ENCODE results near the gene ATG12.
"Not testable (repeated sequence)": the region's sequence is repeated elsewhere in the genome, so short reads cannot be mapped to it uniquely, and the experiment has no call there.

The ATG12 gene

DNA sequence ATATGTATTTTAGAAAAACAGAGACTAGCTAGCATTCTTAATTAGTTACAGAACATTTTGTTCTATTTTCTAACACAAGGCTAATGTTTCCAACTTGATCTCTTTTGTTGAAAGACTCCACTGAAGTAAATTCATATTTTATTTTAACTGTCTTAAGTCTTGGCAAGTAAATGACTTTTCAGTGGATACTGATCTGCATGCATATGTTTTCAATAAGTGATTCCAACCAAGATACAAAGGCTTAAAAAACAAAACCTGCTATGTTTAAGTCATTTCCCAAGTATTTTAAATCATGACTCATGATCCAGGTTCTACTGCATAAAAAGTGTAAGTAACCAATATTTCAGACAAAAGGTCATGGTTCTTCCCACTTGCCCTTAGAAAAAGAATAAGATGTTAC is 30.6 kb downstream of the ATG12 start:
- FAIRE-seq: no peak
- no peak for DNase-seq (ENCODE audit: insufficient read length, low spot score)

DNA sequence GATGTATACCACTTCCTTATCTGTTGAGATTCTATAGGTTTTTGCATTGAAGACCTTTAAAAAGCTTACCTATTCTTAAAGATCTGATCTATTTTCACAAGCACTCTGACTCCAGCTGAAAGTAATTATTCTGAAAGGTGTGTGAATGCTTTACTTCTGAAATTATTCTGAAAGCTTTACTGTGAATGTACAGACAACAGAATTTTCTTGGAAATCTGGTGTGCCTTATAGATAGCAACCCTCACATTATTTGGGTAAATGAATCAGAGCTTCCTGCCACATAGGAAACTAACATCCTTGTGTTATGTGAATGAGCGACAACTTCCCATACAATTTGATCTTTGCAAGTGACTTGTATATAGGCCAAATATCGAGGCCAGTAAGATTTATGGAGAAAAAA is 31.4 kb downstream of the ATG12 start:
- no peak for DNase-seq (ENCODE audit: insufficient read length, low spot score)
- no peak for FAIRE-seq

DNA sequence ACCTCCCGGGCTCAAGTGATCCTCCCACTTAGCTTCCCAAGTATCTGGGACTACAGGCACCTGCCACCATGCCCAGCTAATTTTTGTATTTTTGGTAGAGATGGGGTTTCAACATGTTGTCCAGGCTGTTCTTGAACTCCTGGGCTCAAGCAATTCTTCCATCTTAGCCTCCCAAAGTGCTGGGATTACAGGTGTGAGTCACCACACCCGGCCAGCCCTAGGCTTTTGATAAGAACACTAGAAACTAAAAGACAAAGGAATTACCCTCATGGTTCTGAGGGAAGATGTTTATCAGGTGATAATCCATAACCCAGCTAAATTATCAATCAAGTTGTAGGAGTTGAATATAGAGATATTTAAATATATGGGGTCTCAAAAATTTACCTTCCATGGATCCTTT is 33.3 kb downstream of the ATG12 start:
- FAIRE-seq; DNase-seq (ENCODE audit: insufficient read length, low spot score): not testable (repeated sequence)

DNA sequence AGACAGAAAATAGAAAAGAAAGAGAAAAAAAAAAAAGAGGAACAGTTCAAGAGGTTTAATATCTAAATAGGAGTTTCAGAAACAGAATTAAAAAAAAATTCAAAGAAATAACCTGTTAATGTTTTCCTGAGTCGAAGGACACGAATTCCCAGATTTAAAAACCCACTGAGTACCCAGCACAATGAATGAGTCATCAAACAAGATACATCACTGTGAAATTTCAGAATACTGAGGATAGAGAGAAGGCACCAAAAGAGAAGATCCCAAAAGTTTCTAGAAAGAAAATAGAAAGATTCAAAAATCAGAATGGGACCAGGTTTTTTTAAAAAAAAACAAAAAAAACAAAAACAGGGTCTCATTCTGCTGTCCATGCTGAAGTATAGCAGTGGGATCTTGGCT is 33.7 kb downstream of the ATG12 start:
- DNase-seq (ENCODE audit: insufficient read length, low spot score): no peak
- FAIRE-seq: no peak

DNA sequence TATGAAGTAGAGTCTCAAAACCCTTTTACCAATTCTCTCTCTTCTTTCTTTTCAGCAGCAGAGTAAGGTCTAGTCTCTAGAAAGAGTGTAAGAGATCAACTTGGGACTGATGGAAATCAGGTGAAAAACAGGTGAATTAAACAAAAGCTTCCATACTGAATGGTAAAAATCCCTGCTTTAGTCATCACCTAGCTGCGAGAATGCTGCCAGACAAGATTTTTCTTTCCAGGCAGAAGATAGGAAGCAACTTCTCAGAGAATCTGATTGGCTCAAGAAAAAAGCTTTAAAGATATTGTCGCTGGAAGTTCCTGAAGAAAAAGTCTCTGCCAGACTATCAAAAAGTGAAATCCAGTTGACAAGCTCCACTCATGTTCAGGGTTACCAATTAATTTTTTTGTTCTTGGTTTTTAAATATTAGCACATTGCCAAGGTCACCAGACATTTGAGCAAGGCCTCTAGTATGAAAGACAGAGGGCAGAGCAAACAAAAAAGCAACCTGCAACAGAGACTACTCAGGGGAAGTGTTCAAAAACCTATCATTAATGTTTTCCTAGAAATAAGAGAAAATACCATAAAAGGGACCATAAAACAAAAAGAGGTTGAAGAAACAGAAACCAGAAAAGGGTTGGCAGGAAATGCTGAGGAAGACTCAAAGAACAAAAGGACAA is 34.2 kb downstream of the ATG12 start:
- DNase-seq (ENCODE audit: insufficient read length, low spot score): no peak
- no peak for FAIRE-seq

DNA sequence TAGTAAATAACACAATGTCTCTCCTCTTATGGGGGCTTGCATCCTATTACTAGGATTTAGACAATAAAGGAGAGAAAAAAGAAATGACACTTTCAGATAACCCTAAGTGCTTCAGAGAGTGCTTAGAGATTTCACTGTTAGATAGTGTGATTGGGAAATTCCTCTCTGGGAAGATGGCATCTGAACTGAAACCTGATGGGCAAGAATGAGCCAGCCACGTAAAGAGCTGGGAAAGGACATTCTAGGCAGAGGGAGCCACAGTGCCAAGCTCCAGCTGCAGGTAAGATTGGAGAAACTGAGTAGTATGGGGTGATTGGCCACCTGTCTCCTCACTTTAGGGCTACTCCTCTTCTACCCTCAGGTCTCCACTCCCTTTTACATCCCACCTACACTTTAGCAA is 39.4 kb downstream of the ATG12 start:
- DNase-seq (ENCODE audit: insufficient read length, low spot score) (no peak), FAIRE-seq (no peak)

DNA sequence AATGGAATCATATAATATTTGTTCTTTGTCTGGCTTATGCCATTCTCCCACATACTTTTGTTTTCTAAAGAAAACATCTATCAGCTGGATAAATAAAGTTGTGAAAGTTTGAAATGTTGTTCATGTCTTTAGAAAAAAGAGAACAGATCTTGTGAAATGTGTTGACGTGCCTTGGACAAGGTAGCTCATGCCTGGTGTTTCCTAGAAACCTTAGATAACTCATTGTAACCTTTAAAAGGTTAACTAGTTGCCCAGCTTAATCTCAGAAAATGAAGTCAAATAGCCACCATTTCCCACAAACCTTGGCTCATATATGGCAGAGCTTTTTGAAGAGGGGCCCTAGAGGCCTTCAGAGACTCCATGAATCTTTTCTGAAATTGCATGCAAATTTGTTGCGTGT is 40.2 kb downstream of the ATG12 start:
- FAIRE-seq: no peak
- DNase-seq (ENCODE audit: insufficient read length, low spot score): no peak

DNA sequence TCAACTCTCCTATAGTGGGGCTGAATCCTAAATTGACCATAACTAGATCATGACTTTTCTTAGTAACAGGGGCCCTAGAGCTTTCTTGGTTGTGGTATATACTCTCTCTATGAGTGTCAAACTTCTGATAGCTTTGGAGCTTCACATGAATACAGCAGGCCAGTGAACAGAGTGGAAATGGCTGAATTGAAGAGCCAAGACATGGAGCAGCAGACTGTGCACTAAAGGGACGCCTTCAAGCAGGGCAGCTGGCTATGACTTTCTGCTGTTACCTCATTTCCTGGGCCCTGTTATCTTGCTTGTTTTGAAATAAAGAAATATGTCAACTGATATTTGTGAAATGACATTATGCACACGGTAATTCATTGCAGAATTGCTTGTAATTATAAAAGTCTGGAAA is 41.3 kb downstream of the ATG12 start:
- FAIRE-seq: no peak

DNA sequence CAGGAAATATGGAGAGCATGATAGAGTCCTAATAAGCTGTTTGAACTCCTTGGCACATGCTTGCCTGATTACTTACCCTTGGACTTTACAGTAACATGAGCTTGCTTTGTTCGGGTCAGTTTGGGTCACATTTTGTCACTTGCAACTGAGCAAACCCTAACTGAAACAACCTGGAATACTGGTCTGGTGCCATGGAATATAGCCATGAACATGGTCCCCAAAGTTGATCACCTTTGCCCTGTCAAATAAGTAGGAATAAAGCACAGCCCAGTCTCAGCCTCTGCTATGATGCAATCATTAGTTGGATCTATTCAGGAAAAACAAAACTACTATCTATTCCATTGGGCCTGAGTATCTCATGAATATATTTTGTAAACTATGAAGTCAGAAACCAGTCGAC is 43.1 kb downstream of the ATG12 start:
- no peak for FAIRE-seq
- no peak for DNase-seq (ENCODE audit: insufficient read length, low spot score)

More for the DNA sequence above, 41.3 kb downstream of the ATG12 start:
- no peak for DNase-seq (ENCODE audit: insufficient read length, low spot score)

DNA sequence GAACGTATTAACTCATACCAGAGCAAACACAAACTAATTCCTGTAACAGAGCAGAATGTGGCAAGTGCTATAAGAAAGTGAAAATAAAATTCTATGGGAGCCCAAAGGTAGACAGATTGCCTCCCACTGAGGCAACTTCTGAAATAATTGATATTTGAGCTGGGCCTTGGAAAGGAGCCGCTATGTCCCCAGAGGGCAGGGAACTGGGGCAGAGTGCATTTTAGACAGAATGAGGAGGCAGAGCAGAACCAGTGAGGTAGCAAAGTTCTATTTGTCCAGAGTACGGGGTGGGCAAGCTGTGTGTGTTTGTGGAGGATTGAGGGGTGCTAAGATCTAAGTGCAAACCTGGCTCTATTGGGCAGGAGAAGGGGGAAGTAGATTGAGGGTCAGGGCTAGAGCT is 44.7 kb downstream of the ATG12 start:
- no peak for FAIRE-seq
- DNase-seq (ENCODE audit: insufficient read length, low spot score): no peak

DNA sequence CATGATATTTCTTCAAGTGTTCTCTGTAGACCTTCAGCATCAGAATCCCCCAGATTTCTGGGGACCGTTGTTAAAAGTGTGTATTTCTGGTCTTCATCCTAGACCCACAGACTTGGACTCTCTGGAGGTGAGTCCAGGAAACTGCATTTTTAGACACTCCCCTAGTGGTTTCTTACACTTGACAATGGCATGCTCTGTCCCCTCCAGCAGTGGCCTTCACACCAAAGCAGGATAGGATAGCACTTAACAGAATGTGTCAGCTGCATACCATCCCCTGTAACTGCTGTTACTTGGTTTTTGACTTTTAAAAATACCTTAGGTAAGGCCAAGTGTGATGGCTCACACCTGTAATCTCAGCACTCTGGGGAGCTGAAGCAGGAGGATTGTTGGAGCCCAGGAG is 45.7 kb downstream of the ATG12 start:
- FAIRE-seq (no peak), DNase-seq (ENCODE audit: insufficient read length, low spot score) (no peak)

DNA sequence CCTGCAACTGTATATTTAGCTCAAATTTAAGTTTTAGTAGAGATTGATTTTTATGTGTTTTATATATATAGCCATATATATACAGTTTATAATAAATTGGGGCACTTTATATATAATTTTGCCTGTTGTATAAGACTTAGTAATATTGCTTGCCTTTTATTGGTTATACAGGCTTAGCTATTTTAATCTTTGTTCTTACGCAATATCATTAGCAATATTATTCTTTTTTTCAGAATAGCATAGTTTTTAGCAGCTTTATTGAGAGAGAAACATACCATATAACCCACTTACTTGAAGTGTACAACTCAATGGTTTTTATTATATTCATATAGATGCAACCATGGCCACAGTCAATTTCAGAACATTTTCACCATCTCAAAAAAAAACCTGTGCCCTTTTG is 52.9 kb downstream of the ATG12 start:
- FAIRE-seq: no peak
- no peak for DNase-seq (ENCODE audit: insufficient read length, low spot score)

DNA sequence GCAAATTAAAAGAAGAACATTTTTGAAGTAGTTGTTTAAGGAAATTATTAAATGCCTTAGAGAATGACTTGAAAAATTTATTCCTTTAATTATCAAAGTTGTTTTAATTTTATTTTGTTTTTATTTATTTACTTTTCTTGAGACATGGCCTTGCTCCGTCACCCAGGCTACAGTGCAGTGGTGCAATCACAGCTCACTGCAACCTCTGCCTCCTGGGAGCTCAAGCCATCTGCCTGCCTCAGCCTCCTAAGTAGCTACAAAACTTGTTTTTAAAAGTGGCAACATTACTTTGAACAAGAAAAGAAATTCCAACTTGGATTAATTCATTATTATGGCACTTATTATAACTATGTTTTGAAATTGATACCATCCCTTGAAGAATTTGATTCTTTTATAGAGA is 53.9 kb downstream of the ATG12 start:
- DNase-seq (ENCODE audit: insufficient read length, low spot score) (no peak), FAIRE-seq (no peak)

DNA sequence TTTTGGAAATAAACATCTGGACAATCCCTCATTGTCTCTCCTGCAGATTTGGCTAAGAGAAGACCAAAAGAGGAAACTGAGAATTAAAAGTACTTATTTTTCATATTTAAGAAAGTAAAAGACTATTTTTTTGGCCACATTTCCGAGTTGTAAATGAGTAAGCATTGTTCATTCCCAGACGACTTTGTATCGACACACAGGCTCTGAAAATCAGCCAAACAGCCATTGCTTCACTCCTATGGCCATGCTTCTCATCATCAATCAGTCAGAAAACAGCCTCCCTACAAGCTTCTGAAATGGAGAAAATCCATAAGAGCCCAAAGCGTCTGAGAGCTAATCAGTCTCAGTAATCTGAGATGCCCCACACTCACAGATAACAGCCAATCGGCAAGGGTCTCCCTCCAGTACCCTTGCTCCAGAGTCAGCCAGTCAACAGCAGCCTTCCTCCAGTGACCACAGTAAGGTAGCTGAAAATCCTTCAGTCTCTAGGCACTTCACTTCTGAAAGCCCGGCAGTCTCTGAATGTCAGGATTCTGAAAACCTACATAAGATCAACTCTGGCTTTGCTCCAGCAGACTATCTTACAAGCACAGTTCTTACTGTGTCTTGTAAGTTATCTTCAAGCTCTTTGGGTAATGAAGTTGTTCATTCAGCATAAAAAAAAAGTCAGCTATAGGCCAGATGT is 55.8 kb downstream of the ATG12 start:
- FAIRE-seq: no peak
- no peak for DNase-seq (ENCODE audit: insufficient read length, low spot score)

DNA sequence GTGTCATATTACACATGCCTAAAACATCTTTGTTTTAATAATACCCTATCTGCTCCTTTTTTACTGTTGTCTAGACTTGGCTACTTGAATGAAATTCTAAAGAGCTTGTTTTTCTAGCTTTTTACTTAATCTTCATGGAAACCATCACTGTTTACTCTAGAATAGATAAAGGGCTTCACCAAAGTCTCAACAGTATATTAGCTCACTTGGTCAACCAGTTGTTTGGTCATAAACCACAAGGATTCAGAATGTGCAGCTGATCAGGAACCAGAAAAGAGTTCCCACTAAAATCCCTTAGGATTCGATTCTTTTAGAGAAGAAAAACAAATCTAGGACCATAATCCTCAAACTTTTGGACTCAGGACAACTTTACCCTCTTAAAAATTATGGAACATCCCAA is 62.9 kb downstream of the ATG12 start:
- FAIRE-seq: no peak
- no peak for DNase-seq (ENCODE audit: insufficient read length, low spot score)
